Effector memory CD8-positive, alpha-beta T cell (primary cell): ENCODE measurements around the gene GPC6.

Experiments
- ATAC-seq: fragments of 150-1000 bp; cut with Tn5 transposase; replicated peaks from 2 replicates; pipeline ENCODE4 v1.10.0; 2021; ENCODE audit warnings: mild to moderate bottlenecking, moderate library complexity
- DNase-seq, 3 experiments: peaks; one replicate each; pipeline ENCODE4 v3.0.0; 2021
- H3K27ac Mint-ChIP-seq, 2 donors: one replicate each; pipeline ENCODE4 v1.8.0; 2022; ENCODE audit warnings: mild to moderate bottlenecking in 2 of 2, mixed read lengths in 2 of 2, moderate library complexity in 2 of 2
- H3K27me3 Mint-ChIP-seq, 2 donors: one replicate each; pipeline ENCODE4 v1.8.0; 2022; ENCODE audit warnings: mixed read lengths in 2 of 2
- H3K36me3 Mint-ChIP-seq: one replicate; pipeline ENCODE4 v1.8.0; 2022; ENCODE audit warnings: mild to moderate bottlenecking, moderate library complexity, mixed read lengths; ENCODE audit not compliant: insufficient read depth
- H3K4me1 Mint-ChIP-seq, 2 donors: one replicate each; pipeline ENCODE4 v1.8.0; 2022; ENCODE audit warnings: low read depth in 2 of 2, mixed read lengths in 2 of 2
- H3K4me3 Mint-ChIP-seq, 2 donors: one replicate each; pipeline ENCODE4 v1.8.0; 2022; ENCODE audit warnings: mild to moderate bottlenecking in 2 of 2, mixed read lengths in 2 of 2, moderate library complexity in 2 of 2
- H3K9me3 Mint-ChIP-seq, 2 donors: one replicate each; pipeline ENCODE4 v1.8.0; 2022; ENCODE audit warnings: mixed read lengths in 2 of 2

Gene GPC6

DNA sequence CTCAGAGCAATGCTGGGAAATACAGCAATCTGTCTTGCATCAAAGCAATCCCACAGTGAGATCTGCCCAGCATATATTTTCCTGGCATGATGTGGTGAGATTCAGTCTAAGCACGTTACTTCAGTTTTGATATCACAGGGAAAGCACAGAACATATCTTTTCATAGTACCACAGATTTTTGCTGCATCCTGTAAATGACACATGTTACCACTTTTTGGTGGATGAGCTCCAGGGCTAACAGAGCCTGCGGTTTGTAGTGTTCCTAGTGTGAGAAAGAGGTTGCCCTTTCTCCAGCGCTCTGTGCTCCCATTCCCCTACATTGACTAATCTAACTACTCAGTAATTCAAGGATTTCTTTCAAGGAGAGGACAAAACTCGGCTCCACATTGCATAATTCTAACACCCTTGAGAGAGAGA is 409.0 kb downstream of the GPC6 start:
- no peak overlapping the region for H3K4me3 Mint-ChIP-seq

DNA sequence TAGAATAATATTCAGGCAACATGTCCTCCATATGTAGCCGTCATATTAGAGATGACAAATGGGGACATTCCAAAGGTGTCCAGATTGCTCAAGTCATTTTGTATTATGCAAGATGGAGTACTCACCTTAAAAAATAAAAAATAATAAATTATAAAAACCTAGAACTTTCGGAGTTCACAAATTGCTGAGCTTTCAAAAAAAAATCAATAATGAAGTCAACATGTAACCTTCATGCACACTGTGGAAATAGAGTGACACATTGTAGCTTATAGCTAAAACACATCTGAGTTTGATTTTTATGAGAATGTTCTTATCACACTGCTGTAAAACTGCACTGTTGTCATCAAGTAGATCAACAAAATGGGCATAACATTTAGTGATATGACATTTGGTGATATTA is 411.2 kb downstream of the GPC6 start:
- ATAC-seq (no peak), DNase-seq (no peak)
- Mint-ChIP-seq H3K27ac (no peak overlapping the region), H3K4me1 (no peaks in the 10 kb centered on the region), H3K27me3 (no peaks in the 10 kb centered on the region), H3K9me3 (no peaks in the 10 kb centered on the region), H3K36me3 (no peaks in the 10 kb centered on the region), H3K4me3 (no peak overlapping the region)

More for the DNA sequence above, 409.0 kb downstream of the GPC6 start:
- no peak for ATAC-seq
- H3K9me3 Mint-ChIP-seq = no peaks in the 10 kb centered on the region
- DNase-seq = no peak
- no peaks in the 10 kb centered on the region for H3K36me3 Mint-ChIP-seq
- no peak overlapping the region for H3K27ac Mint-ChIP-seq
- H3K4me1 Mint-ChIP-seq = no peaks in the 10 kb centered on the region
- no peaks in the 10 kb centered on the region for H3K27me3 Mint-ChIP-seq

- DNase-seq (no peak), ATAC-seq (no peak)
- H3K36me3 Mint-ChIP-seq = no peaks in the 10 kb centered on the region
- H3K9me3 Mint-ChIP-seq = no peaks in the 10 kb centered on the region
- no peaks in the 10 kb centered on the region for H3K27me3 Mint-ChIP-seq
- no peak overlapping the region for H3K27ac Mint-ChIP-seq
- H3K4me3 Mint-ChIP-seq = no peak overlapping the region
- H3K4me1 Mint-ChIP-seq = no peaks in the 10 kb centered on the region
Measured at GRCh38 chr13:93640452-93640851, 413.8 kb downstream of the GPC6 start.

DNA sequence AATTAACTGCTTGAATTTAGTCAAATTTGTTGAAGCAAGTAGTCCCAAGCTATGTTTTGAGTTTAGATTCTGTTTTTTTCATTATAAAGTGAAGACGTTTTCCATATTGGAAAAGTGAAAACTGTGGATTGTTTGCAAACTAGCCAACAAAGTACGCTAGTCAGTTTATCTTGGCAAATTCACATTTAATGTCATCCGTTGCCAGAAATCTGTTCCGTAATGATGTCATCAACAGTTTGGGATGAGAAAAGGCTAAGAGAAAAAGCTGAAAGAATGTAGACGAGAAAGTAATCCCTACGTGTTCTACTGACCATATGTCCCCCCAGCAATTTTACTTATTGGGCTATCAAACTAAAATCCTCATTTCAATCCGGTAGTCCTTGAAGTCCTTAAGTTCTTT is 419.6 kb downstream of the GPC6 start:
- H3K4me3 Mint-ChIP-seq = no peak overlapping the region
- no peaks in the 10 kb centered on the region for H3K36me3 Mint-ChIP-seq
- no peaks in the 10 kb centered on the region for H3K4me1 Mint-ChIP-seq
- ATAC-seq = no peak
- DNase-seq = no peak
- H3K27ac Mint-ChIP-seq = no peak overlapping the region
- no peaks in the 10 kb centered on the region for H3K9me3 Mint-ChIP-seq
- H3K27me3 Mint-ChIP-seq = no peaks in the 10 kb centered on the region

DNA sequence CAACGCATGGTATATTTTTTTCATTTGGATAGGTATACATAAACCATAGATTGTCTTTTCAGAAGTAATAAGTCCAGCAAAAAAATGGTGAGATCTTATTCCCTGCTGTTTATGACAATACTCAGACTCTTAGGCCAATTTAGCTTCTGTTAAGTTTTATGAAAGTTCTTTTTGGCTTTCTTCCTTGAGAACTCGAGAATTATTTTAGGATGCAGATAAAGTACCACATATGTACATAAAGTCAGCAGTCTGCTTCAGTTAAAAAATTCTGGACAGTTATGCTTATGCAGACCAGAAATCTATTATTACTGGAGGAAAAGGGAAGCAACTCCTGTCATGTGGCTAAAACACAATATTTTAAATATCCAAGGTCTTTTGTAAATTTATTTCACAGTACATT is 422.9 kb downstream of the GPC6 start:
- DNase-seq (no peak), ATAC-seq (no peak)
- Mint-ChIP-seq H3K9me3 (no peaks in the 10 kb centered on the region), H3K27ac (no peak overlapping the region), H3K4me1 (no peaks in the 10 kb centered on the region), H3K27me3 (no peaks in the 10 kb centered on the region), H3K4me3 (no peak overlapping the region), H3K36me3 (no peaks in the 10 kb centered on the region)

- H3K27me3 Mint-ChIP-seq = no peaks in the 10 kb centered on the region
- ATAC-seq = no peak
- H3K36me3 Mint-ChIP-seq = no peaks in the 10 kb centered on the region
- H3K9me3 Mint-ChIP-seq = no peaks in the 10 kb centered on the region
- no peak overlapping the region for H3K27ac Mint-ChIP-seq
- no peak for DNase-seq
- no peak overlapping the region for H3K4me3 Mint-ChIP-seq
- no peaks in the 10 kb centered on the region for H3K4me1 Mint-ChIP-seq
Measured at GRCh38 chr13:93653776-93654175, 427.2 kb downstream of the GPC6 start.

DNA sequence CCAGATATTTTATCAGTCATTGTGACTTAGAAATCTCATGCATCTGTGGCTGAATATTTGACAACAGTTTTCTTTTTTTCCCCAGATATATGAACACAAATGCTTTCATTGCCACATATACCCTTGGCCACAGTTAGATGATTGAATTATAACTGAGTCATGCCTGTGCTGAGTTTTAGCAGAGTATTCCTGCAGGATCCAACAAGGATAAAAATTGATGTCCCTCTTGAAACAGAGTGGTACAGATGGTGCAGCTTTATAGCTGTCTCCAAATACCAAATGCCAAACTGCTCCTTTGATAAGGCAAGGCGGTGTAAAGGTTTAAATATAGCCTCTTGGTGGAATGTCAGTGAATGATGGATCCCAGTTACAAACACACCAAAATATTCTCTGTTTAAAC is 428.5 kb downstream of the GPC6 start:
- no peak overlapping the region for H3K27ac Mint-ChIP-seq
- H3K27me3 Mint-ChIP-seq = no peaks in the 10 kb centered on the region
- DNase-seq = no peak
- no peaks in the 10 kb centered on the region for H3K4me1 Mint-ChIP-seq
- H3K4me3 Mint-ChIP-seq = no peak overlapping the region
- H3K9me3 Mint-ChIP-seq = no peaks in the 10 kb centered on the region
- no peaks in the 10 kb centered on the region for H3K36me3 Mint-ChIP-seq
- no peak for ATAC-seq

GRCh38 chr13:93660391-93661063 is 433.9 kb downstream of the GPC6 start:
- H3K36me3 Mint-ChIP-seq = no peaks in the 10 kb centered on the region
- no peaks in the 10 kb centered on the region for H3K27me3 Mint-ChIP-seq
- no peak overlapping the region for H3K4me3 Mint-ChIP-seq
- ATAC-seq (no peak), DNase-seq (no peak)
- H3K4me1 Mint-ChIP-seq = no peaks in the 10 kb centered on the region
- no peaks in the 10 kb centered on the region for H3K9me3 Mint-ChIP-seq
- H3K27ac Mint-ChIP-seq = no peak overlapping the region

- Mint-ChIP-seq H3K4me3 (no peak overlapping the region), H3K27me3 (no peaks in the 10 kb centered on the region)
- no peak for DNase-seq
Measured at GRCh38 chr13:93670866-93671265, 444.3 kb downstream of the GPC6 start.

GRCh38 chr13:93672996-93673395 is 446.4 kb downstream of the GPC6 start:
- Mint-ChIP-seq H3K4me3 (no peak overlapping the region), H3K36me3 (no peaks in the 10 kb centered on the region), H3K9me3 (no peaks in the 10 kb centered on the region), H3K27me3 (no peaks in the 10 kb centered on the region), H3K4me1 (no peaks in the 10 kb centered on the region), H3K27ac (no peak overlapping the region)
- ATAC-seq = no peak
- no peak for DNase-seq

More at GRCh38 chr13:93670866-93671265, 444.3 kb downstream of the GPC6 start:
- no peaks in the 10 kb centered on the region for H3K4me1 Mint-ChIP-seq
- no peaks in the 10 kb centered on the region for H3K9me3 Mint-ChIP-seq
- H3K36me3 Mint-ChIP-seq = no peaks in the 10 kb centered on the region
- H3K27ac Mint-ChIP-seq = no peak overlapping the region
- no peak for ATAC-seq

DNA sequence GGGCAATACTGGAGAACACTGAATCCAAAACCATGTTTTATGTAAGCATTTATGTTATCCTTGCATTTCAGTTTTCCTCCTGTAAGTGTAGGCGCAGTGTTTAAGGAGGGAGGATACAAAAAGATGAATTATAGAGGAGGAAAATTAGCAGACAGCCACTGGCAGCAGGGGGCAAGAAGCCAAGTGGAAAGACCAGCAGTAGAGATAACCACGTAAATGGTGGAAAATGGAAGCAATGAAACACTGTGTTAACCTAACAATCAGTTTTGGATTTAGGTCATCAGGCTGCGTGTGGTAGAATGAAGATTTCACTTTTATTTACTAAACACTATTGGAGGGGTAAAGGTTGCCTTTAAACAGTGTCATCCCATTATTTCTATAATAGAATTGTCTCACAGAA is 447.3 kb downstream of the GPC6 start:
- ATAC-seq = no peak

DNA sequence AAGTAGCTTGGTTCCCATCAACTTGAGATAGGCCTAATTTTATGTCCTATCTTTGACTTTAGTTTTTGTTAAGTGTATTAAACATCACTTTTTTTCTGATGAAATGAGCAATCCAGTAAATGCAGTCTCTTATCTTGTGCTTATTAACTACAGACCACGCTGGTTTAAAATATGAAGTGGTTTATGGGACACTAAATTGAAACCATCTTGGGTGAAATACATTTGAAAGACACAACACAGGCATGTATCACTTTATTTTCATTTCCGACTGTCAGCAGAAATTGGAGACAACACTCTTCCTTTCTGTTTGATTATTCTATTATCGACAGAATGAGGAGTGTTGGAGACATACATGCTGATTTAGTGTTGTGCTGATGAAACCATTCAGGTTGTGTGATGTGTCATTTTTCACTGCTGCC is 447.7 kb downstream of the GPC6 start:
- no peaks in the 10 kb centered on the region for H3K36me3 Mint-ChIP-seq
- no peak overlapping the region for H3K4me3 Mint-ChIP-seq
- H3K9me3 Mint-ChIP-seq = no peaks in the 10 kb centered on the region
- ATAC-seq = no peak
- no peaks in the 10 kb centered on the region for H3K4me1 Mint-ChIP-seq
- no peaks in the 10 kb centered on the region for H3K27me3 Mint-ChIP-seq
- no peak overlapping the region for H3K27ac Mint-ChIP-seq
- DNase-seq = no peak

More for the DNA sequence above, 447.3 kb downstream of the GPC6 start:
- Mint-ChIP-seq H3K27me3 (no peaks in the 10 kb centered on the region), H3K4me3 (no peak overlapping the region), H3K36me3 (no peaks in the 10 kb centered on the region), H3K4me1 (no peaks in the 10 kb centered on the region), H3K27ac (no peak overlapping the region), H3K9me3 (no peaks in the 10 kb centered on the region)
- no peak for DNase-seq

GRCh38 chr13:93680329-93680728 is 453.7 kb downstream of the GPC6 start:
- no peaks in the 10 kb centered on the region for H3K4me1 Mint-ChIP-seq
- DNase-seq (no peak), ATAC-seq (no peak)
- H3K27me3 Mint-ChIP-seq = no peaks in the 10 kb centered on the region
- H3K36me3 Mint-ChIP-seq = no peaks in the 10 kb centered on the region
- no peak overlapping the region for H3K27ac Mint-ChIP-seq
- H3K9me3 Mint-ChIP-seq = no peaks in the 10 kb centered on the region
- no peak overlapping the region for H3K4me3 Mint-ChIP-seq

DNA sequence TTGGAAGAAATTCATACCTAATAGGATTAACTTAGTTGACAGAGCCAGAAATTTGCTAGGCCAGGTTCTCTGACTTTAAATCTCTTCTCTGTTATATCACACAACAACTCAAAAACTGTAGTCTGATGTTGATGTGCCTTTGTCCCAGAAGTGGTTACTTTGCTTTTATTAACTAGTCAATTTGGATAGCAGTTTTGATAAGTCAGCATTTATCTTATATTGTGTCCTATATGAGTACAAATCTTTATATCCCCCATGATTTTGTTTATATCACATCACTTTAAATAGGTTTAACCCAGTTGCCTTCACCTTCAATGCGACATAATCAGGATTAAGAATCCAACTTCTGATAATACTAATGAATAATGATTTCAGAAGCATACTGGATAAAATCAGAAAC is 459.3 kb downstream of the GPC6 start:
- Mint-ChIP-seq H3K4me3 (no peak overlapping the region), H3K27me3 (no peaks in the 10 kb centered on the region), H3K9me3 (peaks cover 0 to 2% of the 10 kb centered on the region in 2 donors), H3K27ac (no peak overlapping the region), H3K36me3 (peaks cover 5% of the 10 kb centered on the region), H3K4me1 (no peaks in the 10 kb centered on the region)
- DNase-seq = no peak
- ATAC-seq = no peak

GRCh38 chr13:93686399-93686798 is 459.8 kb downstream of the GPC6 start:
- H3K4me3 Mint-ChIP-seq = no peak overlapping the region
- peaks cover 5% of the 10 kb centered on the region for H3K36me3 Mint-ChIP-seq

More at GRCh38 chr13:93686399-93686798, 459.8 kb downstream of the GPC6 start:
- H3K27me3 Mint-ChIP-seq = no peaks in the 10 kb centered on the region
- H3K4me1 Mint-ChIP-seq = no peaks in the 10 kb centered on the region
- no peak overlapping the region for H3K27ac Mint-ChIP-seq
- DNase-seq (no peak), ATAC-seq (no peak)
- H3K9me3 Mint-ChIP-seq = peaks cover 0 to 3% of the 10 kb centered on the region in 2 donors
